Central memory CD8-positive, alpha-beta T cell (primary cell): ENCODE measurements around the gene IL4I1.

ENCODE experiments used
- ATAC-seq: fragments of 150-1000 bp; cut with Tn5 transposase; replicated peaks from 2 replicates; pipeline ENCODE4 v1.10.0; 2022; ENCODE audit warnings: mild to moderate bottlenecking, moderate FRiP score, moderate number of reproducible peaks; ENCODE audit not compliant: poor library complexity, severe bottlenecking; ENCODE audit errors: extremely low read depth
- DNase-seq, 2 donors: peaks; one replicate each; pipeline ENCODE4 v3.0.0; 2021; ENCODE audit warnings: low spot score in 2 of 2
- H3K27ac Mint-ChIP-seq: one replicate; pipeline ENCODE4 v1.8.0; 2022; ENCODE audit warnings: low read depth, mild to moderate bottlenecking, moderate library complexity, mixed read lengths
- H3K27me3 Mint-ChIP-seq: one replicate; pipeline ENCODE4 v1.8.0; 2022; ENCODE audit warnings: mixed read lengths
- H3K36me3 Mint-ChIP-seq: one replicate; pipeline ENCODE4 v1.8.0; 2022; ENCODE audit warnings: mild to moderate bottlenecking, moderate library complexity, mixed read lengths; ENCODE audit not compliant: insufficient read depth
- H3K4me1 Mint-ChIP-seq: one replicate; pipeline ENCODE4 v1.8.0; 2022; ENCODE audit warnings: mixed read lengths
- H3K4me3 Mint-ChIP-seq: one replicate; pipeline ENCODE4 v1.8.0; 2022; ENCODE audit warnings: mild to moderate bottlenecking, moderate library complexity, mixed read lengths
- H3K9me3 Mint-ChIP-seq: one replicate; pipeline ENCODE4 v1.8.0; 2022; ENCODE audit warnings: mixed read lengths

Gene IL4I1

DNA sequence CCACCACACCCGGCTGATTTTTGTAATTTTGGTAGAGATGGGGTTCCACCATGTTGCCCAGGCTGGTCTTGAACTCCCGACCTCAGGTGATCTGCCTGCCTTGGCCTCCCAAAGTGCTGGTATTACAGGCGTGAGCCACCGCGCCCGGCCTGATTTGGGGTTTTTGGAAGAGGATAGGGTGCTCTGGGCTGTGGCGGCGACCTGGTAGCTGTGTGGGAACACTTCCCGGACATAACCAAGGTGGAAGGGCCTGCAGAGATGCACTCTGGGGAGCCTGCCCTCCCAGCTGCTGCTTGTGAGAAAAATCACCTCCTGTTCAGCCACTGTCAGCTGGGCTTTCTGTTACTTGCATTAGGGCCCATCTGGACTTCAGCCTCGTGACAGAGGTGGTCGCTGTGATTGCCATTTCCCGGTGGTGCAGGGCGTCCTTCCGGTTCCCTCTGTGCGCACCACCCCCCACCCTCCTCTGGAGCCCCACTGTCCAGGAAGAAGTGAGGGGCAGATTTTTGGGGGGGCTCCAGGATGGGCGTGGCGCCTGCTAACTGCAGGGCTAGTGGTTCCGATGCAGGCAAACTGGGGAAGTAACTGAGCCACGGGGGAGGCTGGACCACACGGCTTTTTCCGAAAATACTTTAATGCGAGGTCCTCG, 7.5 kb downstream of the IL4I1 start:
- H3K27ac Mint-ChIP-seq, result no peak overlapping the region
- H3K9me3 Mint-ChIP-seq, result no peaks in the 10 kb centered on the region
- ATAC-seq, result no peak
- no peaks in the 10 kb centered on the region for H3K4me1 Mint-ChIP-seq
- DNase-seq, result no peak
- peak overlapping the region; percentile 40 for H3K4me3 Mint-ChIP-seq
- H3K36me3 Mint-ChIP-seq, result peaks cover 14% of the 10 kb centered on the region
- H3K27me3 Mint-ChIP-seq, result no peaks in the 10 kb centered on the region

DNA sequence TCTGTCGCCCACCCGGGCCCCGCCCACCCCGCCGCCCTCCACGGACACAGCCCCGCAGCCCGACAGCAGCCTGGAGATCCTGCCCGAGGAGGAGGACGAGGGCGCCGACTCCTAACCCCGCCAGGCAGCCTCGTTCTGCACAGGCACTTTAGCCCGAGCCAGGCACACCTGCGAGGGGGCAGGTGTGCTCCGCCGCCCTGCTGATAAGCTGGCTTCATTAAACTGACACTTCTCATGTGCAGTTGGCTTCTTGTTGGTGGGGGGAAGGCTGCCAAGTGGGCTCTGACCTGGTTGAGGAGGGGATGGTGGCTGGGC, 8.2 kb downstream of the IL4I1 start:
- DNase-seq (no peak), ATAC-seq (no peak)
- Mint-ChIP-seq H3K4me3 (peak overlapping the region; percentile 40), H3K27me3 (no peaks in the 10 kb centered on the region), H3K4me1 (no peaks in the 10 kb centered on the region), H3K9me3 (no peaks in the 10 kb centered on the region), H3K36me3 (peaks cover 14% of the 10 kb centered on the region), H3K27ac (no peak overlapping the region)

DNA sequence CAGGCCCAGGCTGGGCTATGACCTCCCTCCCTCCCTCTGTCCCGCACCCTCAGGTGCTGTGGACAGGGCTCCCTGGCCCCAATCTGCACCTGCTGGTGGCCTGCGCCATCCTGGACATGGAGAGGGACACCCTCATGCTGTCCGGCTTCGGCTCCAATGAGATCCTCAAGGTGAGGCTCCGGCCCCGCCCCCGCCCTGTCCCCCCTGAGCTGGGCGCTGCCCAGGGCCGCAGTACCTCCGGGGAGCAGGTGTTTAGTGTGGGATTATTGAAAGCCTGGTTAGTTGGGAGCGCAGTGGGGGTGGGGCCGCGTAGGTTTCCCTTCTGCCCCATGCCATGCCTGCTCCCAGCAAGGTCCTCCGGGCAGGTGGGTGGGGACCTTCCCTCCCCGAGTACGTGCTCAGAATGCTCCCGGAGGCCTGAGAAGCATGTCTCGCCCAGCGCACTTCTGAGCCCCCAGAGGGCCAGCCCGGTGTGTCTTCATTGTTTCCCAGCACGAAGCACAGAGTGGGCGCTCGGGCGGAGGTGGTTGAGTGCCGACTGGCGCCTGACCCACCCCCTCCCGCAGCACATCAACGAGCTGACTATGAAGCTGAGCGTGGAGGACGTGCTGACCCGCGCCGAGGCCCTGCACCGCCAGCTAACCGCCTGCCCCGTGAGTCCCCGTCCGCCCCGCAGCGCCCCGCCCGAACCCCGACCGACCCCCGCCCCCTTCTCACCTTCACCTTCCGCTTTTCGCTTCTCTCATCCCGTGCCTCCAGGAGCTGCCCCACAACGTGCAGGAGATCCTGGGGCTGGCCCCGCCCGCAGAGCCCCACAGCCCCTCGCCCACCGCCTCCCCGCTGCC, 8.8 kb downstream of the IL4I1 start:
- Mint-ChIP-seq H3K27me3 (no peaks in the 10 kb centered on the region), H3K4me1 (no peaks in the 10 kb centered on the region), H3K9me3 (no peaks in the 10 kb centered on the region), H3K27ac (no peak overlapping the region), H3K4me3 (no peak overlapping the region), H3K36me3 (peaks cover 14% of the 10 kb centered on the region)
- ATAC-seq (no peak), DNase-seq (no peak)

DNA sequence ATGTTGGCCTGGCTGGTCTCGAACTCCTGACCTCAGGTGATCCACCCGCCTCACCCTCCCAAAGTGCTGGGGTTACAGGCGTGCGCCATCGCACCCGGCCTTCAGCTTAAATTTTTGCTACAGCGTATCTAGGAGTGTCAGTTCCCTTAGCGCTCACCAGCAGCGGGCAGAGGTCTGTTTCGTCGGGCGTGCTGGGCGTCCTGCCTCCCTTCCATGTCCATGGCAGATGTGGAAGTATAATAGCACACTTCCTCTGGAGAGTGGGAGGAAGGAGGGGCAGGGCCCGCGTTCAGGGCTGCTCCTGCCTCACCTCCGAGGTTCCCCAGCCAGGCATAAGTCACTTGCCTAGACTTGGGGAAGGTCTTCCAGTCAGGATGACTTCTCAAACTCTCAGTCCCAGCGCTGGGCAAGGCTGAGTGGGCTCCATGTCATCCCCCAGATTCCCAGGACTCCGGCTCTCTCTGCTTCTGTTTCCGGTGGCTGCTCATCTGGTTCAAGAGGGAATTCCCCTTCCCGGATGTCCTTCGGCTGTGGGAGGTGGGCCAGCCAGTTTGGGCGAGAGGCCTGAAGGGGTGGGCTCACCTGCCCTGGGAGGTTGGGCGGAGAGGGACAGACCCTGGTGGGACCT, 9.5 kb downstream of the IL4I1 start:
- ATAC-seq, result no peak
- H3K27me3 Mint-ChIP-seq, result no peaks in the 10 kb centered on the region

DNA sequence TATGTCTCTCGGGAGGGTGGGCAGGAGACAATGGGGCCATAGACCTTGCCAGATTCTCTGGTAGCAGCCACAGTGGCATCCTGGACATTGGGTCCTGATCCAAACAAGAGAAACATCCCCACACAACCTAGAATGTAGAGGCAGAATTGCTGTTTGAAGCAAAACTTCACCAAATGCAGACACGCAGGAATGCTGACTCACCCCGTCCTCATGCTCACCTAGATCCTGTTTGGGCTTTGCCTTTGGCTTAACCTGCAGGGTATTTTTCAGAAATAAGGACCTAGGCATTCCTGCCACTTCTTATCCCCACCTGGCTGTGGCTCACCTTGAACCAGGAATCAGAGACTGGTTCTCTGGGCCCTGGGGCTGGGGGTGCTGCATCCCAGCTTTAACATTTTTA, 11.9 kb downstream of the IL4I1 start:
- Mint-ChIP-seq H3K9me3 (no peaks in the 10 kb centered on the region), H3K27ac (no peak overlapping the region), H3K36me3 (peaks cover 27% of the 10 kb centered on the region), H3K27me3 (no peaks in the 10 kb centered on the region), H3K4me1 (no peaks in the 10 kb centered on the region), H3K4me3 (no peak overlapping the region)
- no peak for ATAC-seq
- DNase-seq, result no peak

More for the DNA sequence above, 9.5 kb downstream of the IL4I1 start:
- DNase-seq, result no peak
- Mint-ChIP-seq H3K9me3 (no peaks in the 10 kb centered on the region), H3K4me1 (no peaks in the 10 kb centered on the region), H3K4me3 (no peak overlapping the region), H3K36me3 (peaks cover 21% of the 10 kb centered on the region), H3K27ac (no peak overlapping the region)

DNA sequence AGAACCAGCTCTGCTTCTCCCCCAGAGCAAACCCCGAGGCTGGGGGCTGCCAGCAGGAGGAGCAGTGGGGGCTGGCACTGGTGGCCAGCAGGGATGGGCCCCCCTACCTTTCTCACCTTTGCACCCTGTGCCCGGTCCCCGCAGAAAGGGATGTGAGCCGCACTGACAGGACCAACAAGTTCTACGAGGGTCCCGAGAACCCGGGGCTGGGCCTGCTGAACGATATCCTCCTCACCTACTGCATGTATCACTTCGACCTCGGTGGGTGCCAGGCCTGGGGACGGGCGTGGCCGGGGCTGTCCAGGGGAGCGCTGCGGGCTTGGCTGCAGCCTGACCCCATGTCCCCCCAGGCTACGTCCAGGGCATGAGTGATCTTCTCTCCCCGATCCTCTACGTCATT, 12.6 kb downstream of the IL4I1 start:
- H3K4me3 Mint-ChIP-seq, result no peak overlapping the region
- H3K27me3 Mint-ChIP-seq, result no peaks in the 10 kb centered on the region
- peaks cover 1% of the 10 kb centered on the region for H3K4me1 Mint-ChIP-seq
- peaks cover 33% of the 10 kb centered on the region for H3K36me3 Mint-ChIP-seq
- DNase-seq (no peak), ATAC-seq (no peak)
- no peaks in the 10 kb centered on the region for H3K9me3 Mint-ChIP-seq
- no peak overlapping the region for H3K27ac Mint-ChIP-seq

DNA sequence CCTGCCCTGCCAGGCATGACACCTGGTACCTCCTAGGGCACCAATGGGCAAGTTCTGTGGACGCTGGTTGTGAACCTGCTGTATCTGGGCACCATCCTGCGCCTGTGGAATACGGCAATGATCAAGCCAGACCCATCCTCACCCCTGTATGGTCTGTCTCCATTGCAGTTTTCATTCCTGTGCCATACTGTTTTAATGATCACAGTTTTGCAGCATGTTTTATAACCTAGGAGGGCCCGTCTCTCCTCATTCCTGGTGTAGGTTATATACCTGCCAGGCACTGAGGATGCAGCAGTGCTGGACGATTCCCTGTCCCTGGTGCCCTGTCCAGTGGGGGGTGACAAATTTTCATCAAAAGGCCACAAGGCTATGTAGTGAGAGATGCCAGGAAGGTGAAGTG, 13.6 kb downstream of the IL4I1 start:
- Mint-ChIP-seq H3K27ac (no peak overlapping the region), H3K9me3 (no peaks in the 10 kb centered on the region), H3K36me3 (peaks cover 35% of the 10 kb centered on the region), H3K27me3 (no peaks in the 10 kb centered on the region), H3K4me3 (no peak overlapping the region), H3K4me1 (peaks cover 11% of the 10 kb centered on the region)
- ATAC-seq (no peak), DNase-seq (no peak)

DNA sequence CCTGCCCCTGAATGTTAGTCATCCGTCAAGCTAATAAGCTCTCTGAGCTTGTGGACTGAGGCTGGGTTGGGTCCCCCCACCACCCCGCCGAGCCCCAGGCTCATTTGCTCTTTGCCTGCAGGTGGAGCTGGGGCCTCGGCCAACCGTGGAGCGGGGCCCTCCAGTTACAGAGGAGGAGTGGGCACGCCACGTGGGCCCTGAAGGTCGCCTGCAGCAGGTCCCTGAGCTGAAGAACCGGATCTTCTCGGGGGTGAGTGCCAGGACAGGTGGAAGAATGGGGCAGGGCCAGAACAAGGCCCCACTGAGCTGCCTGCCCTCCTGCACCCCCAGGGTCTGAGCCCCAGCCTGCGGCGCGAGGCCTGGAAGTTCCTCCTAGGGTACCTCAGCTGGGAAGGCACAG, 14.0 kb downstream of the IL4I1 start:
- Mint-ChIP-seq H3K4me1 (peaks cover 15% of the 10 kb centered on the region), H3K27me3 (no peaks in the 10 kb centered on the region), H3K4me3 (no peak overlapping the region), H3K9me3 (no peaks in the 10 kb centered on the region), H3K27ac (no peak overlapping the region), H3K36me3 (peaks cover 35% of the 10 kb centered on the region)
- no peak for ATAC-seq
- DNase-seq, result no peak

DNA sequence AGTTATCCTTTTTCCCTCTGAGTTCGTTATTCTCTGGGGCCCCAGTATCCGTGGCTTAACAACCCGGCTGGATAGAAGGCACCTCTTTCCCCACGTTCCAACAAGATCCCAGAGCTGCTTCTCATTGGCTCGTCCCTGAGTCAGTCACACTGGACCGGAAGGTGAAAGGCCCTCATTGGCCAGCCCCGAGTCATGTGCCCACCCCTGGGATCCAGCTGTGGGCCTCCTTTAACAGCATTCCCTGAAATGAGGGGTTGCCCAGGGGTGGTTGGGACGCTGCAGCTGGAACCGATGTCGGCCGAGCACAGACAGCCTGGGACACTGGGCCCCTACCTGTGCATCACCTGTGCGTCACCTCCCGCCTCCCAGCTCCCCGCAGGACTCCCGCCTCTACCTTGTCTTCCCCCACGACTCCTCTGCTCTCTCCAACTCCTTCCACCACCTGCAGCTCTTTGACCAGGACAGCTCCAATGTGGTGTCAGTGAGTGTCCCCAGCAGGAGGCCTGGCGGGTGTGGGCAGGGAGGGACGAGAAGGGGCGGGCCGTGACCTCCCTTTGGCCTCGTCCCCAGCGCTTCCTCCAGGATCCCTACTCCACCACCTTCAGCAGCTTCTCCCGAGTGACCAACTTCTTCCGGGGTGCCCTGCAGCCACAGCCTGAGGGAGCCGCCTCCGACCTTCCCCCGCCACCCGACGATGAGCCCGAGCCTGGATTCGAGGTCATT, 14.9 kb downstream of the IL4I1 start:
- Mint-ChIP-seq H3K9me3 (no peaks in the 10 kb centered on the region), H3K36me3 (peaks cover 35% of the 10 kb centered on the region), H3K4me3 (no peak overlapping the region), H3K4me1 (peaks cover 15% of the 10 kb centered on the region), H3K27ac (no peak overlapping the region), H3K27me3 (no peaks in the 10 kb centered on the region)
- no peak for DNase-seq
- no peak for ATAC-seq

DNA sequence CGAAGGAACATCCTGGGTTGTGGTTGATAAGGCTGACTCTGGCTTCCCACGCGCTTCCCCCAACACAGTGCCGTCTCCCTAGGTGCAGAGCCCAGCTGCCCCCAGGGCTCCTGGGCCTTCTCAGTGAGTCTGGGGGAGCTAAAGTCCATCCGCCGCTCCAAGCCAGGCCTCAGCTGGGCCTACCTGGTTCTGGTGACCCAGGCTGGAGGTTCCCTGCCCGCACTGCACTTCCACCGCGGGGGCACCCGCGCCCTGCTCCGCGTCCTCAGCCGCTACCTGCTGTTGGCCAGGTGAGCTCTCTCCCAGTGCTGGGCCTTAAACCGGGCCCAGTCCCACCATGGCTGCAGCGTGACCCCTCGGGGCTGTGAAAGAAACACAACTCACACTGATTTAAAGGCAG, 15.5 kb downstream of the IL4I1 start:
- no peak for ATAC-seq
- Mint-ChIP-seq H3K9me3 (no peaks in the 10 kb centered on the region), H3K36me3 (peaks cover 33% of the 10 kb centered on the region), H3K27ac (no peak overlapping the region), H3K4me1 (peaks cover 15% of the 10 kb centered on the region), H3K27me3 (no peaks in the 10 kb centered on the region), H3K4me3 (no peak overlapping the region)
- DNase-seq, result no peak

DNA sequence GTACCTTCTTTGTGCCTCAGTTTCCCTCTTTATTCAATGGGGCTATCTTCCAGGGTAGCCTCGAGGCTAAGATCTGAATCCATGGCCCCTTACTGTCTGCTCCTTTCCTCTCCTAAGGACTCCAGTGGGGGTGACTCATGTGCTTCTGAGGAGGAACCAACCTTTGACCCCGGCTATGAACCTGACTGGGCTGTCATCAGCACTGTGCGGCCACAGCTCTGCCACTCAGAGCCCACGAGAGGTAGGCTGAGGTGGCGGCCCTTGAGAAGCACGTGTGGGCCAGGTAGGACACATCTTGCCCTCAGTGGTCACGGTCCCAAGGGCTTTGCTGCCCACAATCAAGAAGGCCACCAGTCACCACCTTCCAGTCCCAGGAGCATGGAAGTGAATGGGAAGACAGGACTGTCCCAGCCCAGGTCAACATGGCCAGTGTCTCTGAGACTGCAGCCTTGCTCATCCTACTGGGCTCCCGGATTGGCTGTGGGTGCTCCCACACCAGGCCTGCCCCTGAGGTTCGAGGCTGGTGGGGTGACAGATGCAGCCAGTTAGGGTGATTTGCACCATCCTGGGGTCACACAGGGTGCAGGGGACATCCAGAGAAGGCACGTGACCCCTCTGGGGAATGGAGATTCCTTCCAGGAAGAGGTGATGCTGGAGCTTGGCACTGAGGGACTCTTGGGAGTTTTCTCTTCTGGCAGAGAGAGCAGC, 16.4 kb downstream of the IL4I1 start:
- Mint-ChIP-seq H3K27me3 (no peaks in the 10 kb centered on the region), H3K4me1 (peaks cover 22% of the 10 kb centered on the region), H3K9me3 (no peaks in the 10 kb centered on the region), H3K27ac (no peak overlapping the region), H3K4me3 (no peak overlapping the region), H3K36me3 (peaks cover 29% of the 10 kb centered on the region)
- DNase-seq (no peak), ATAC-seq (no peak)

DNA sequence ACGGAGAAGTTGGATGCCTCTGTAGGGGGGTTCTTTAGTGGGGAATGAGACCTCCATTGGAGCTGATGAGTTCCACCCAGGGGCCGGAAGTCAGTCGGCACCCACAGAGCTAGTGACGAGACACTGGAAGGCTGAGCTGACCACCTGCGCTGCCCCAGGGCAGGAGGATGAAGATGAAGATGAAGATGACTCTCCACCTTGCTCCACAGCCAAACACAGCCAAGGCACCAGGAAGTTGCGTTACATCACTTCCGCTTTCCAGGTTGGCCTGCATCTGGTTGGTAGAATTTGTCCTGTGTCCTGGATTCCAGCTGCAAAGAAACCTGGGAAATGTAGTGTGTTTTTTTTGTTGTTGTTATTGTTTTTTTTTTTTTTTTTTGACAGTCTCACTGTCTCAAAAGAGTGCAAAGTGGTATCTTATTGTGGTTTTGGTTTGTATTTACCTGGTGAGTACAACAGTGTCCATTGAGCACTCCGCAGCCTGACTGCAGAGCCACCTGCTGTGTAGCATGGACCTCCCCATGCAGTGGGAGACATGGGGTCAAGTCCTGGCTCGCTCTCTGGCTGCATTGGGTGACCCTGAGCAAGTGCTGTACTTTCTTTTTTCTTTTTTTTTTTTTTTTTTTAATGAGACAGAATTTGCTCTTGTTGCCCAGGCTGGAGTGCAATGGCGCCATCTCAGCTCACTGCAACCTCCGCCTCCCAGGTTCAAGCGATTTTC, 17.3 kb downstream of the IL4I1 start:
- H3K4me3 Mint-ChIP-seq, result no peak overlapping the region
- no peak overlapping the region for H3K27ac Mint-ChIP-seq

More for the DNA sequence above, 17.3 kb downstream of the IL4I1 start:
- DNase-seq (no peak), ATAC-seq (no peak)
- no peaks in the 10 kb centered on the region for H3K9me3 Mint-ChIP-seq
- H3K27me3 Mint-ChIP-seq, result no peaks in the 10 kb centered on the region
- peaks cover 24% of the 10 kb centered on the region for H3K4me1 Mint-ChIP-seq
- H3K36me3 Mint-ChIP-seq, result peaks cover 22% of the 10 kb centered on the region
